IgD-negative memory B cell (primary cell): ENCODE data around the gene RNASEH2C. TPM values are rescaled to one million over a fixed set of nuclear protein-coding genes. Genes with fewer than 3 reads are reported as not detected.
"Not testable (repeated sequence)": the region's sequence is repeated elsewhere in the genome, so short reads cannot be mapped to it uniquely, and the experiment has no call there.

Source experiments
- H3K27ac Mint-ChIP-seq, 3 donors: one replicate each; pipeline ENCODE4 v1.8.0; 2020 to 2022; ENCODE audit warnings: mild to moderate bottlenecking in 3 of 3, mixed read lengths in 3 of 3, moderate library complexity in 1 of 3
- H3K27me3 Mint-ChIP-seq: one replicate; pipeline ENCODE4 v1.8.0; 2021; ENCODE audit warnings: mixed read lengths
- H3K36me3 Mint-ChIP-seq: one replicate; pipeline ENCODE4 v1.8.0; 2020; ENCODE audit warnings: mild to moderate bottlenecking, mixed read lengths
- H3K4me1 Mint-ChIP-seq, 3 donors: one replicate each; pipeline ENCODE4 v1.8.0; 2020 to 2022; ENCODE audit warnings: mixed read lengths in 3 of 3, mild to moderate bottlenecking in 1 of 3
- H3K4me3 Mint-ChIP-seq, 4 donors: one replicate each; pipeline ENCODE4 v1.8.0; 2020 to 2022; ENCODE audit warnings: mild to moderate bottlenecking in 4 of 4, mixed read lengths in 4 of 4, moderate library complexity in 3 of 4
- H3K9me3 Mint-ChIP-seq, 3 donors: one replicate each; pipeline ENCODE4 v1.8.0; 2020 to 2021; ENCODE audit warnings: mixed read lengths in 3 of 3, mild to moderate bottlenecking in 1 of 3
- polyA plus RNA-seq: library from polyadenylated mRNA; unstranded; fragments of 300-500 nt; fragmentation: Illumina TruSeq; gene quantifications from one replicate; pipeline ENCODE4 v1.2.3, GENCODE V29; 2021

Gene RNASEH2C
- 120 TPM for polyA plus RNA-seq

GRCh38 chr11:65720211-65720934, at the start of gene RNASEH2C:
Gene RNASEH2C, minus strand, starts transcription at chr11:65720798. Its CDS starts 40 bp downstream, at chr11:65720758.
- Mint-ChIP-seq H3K27ac (peak within 1 kb of the TSS; percentile 31 to 91 (median 81)), H3K4me3 (peak within 1 kb of the TSS; percentile 90 to 97 (median 96)), H3K36me3 (no peaks in the 10 kb centered on the region), H3K9me3 (no peaks in the 10 kb centered on the region), H3K27me3 (no peaks in the 10 kb centered on the region), H3K4me1 (peaks cover 7 to 13% (median 10%) of the 10 kb centered on the region in 3 donors)

- not testable (repeated sequence) for H3K27ac Mint-ChIP-seq, H3K4me1 Mint-ChIP-seq, H3K9me3 Mint-ChIP-seq, H3K27me3 Mint-ChIP-seq, H3K36me3 Mint-ChIP-seq, H3K4me3 Mint-ChIP-seq
Observed at GRCh38 chr11:65767806-65768205, 47.2 kb upstream of the RNASEH2C start.

GRCh38 chr11:65767406-65767805, 46.8 kb upstream of the RNASEH2C start:
- Mint-ChIP-seq H3K27me3 (no peaks in the 10 kb centered on the region), H3K27ac (no peak overlapping the region), H3K9me3 (no peaks in the 10 kb centered on the region), H3K36me3 (peaks cover 1% of the 10 kb centered on the region), H3K4me3 (no peak overlapping the region), H3K4me1 (peaks cover 5 to 6% (median 6%) of the 10 kb centered on the region in 3 donors)

DNA sequence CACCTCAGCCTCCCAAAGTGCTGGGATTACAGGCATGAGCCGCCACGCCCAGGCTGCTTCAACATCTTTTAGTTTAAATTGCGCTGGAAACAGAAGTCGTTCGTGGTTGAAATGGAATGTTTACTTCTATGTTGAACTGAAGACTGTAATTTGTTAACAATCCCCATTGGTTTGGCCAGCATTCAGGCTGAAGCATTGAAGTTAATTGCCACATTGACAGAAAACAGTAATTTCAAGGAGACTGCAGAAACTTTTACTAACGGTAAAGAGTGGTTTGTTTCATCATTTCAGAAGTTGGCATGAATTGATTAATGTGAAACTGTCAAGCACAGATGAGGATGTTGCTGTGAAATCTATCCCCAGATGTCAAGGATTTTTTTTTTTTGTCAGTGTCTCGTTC, 45.9 kb upstream of the RNASEH2C start:
- H3K4me1 Mint-ChIP-seq: peaks cover 5 to 6% (median 6%) of the 10 kb centered on the region in 3 donors
- no peak overlapping the region for H3K4me3 Mint-ChIP-seq
- no peak overlapping the region for H3K27ac Mint-ChIP-seq
- no peaks in the 10 kb centered on the region for H3K9me3 Mint-ChIP-seq
- peaks cover 3% of the 10 kb centered on the region for H3K27me3 Mint-ChIP-seq
- H3K36me3 Mint-ChIP-seq: peaks cover 1% of the 10 kb centered on the region

DNA sequence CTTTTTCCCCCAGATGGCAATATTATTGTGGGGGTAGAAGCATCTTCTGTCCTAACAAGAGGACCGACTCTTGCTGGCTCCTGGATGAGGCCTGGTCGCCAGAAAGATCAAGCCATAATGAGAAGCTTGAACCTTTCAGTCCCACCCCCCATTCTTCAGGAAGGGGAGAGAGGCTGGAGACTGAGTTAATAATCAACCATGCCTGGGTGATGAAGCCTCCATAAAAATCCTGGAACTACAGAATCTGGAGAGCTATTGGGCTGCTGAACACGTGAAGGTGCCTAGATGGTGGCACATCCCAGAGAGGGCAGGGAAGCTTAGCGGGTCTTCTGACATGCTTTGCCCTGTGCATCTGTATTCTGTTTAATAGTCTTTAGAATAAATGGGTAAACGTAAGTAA, 43.8 kb upstream of the RNASEH2C start:
- Mint-ChIP-seq H3K36me3 (no peaks in the 10 kb centered on the region), H3K4me3 (no peak overlapping the region), H3K9me3 (no peaks in the 10 kb centered on the region), H3K4me1 (peaks cover under 1% of the 10 kb centered on the region in 3 donors), H3K27me3 (peaks cover 6% of the 10 kb centered on the region), H3K27ac (no peak overlapping the region)

GRCh38 chr11:65762816-65763215, 42.2 kb upstream of the RNASEH2C start:
- not testable (repeated sequence) for H3K36me3 Mint-ChIP-seq, H3K4me1 Mint-ChIP-seq, H3K9me3 Mint-ChIP-seq, H3K4me3 Mint-ChIP-seq, H3K27ac Mint-ChIP-seq, H3K27me3 Mint-ChIP-seq

DNA sequence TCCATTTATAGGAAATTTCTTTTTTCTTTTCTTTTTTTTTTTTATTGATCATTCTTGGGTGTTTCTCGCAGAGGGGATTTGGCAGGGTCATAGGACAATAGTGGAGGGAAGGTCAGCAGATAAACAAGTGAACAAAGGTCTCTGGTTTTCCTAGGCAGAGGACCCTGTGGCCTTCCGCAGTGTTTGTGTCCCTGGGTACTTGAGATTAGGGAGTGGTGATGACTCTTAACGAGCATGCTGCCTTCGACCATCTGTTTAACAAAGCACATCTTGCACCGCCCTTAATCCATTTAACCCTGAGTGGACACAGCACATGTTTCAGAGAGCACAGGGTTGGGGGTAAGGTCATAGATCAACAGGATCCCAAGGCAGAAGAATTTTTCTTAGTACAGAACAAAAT, 41.6 kb upstream of the RNASEH2C start:
- H3K4me3 Mint-ChIP-seq: peak overlapping the region in 1 of 4 donors; percentile 60
- not testable (repeated sequence) for H3K27ac Mint-ChIP-seq, H3K27me3 Mint-ChIP-seq, H3K4me1 Mint-ChIP-seq, H3K9me3 Mint-ChIP-seq, H3K36me3 Mint-ChIP-seq

DNA sequence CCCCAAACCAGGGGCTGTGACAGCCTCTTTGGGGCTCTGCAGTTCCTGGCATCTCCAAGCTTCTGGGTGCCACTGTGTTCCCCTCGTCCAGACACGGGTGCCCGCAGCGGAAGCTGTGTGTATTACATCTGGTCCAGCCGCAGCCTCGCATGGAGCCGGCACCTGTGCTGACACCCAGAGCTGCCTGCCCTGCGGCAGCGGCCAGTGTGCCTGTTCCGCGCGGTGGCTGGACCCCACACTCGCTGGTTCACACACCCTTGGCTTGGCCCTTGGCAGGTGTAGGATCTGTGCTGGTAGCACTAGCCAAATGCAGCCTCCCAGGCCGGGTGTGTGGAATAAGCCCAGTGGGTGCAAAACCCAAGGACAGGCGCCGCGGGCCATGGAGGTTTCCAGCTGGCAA, 24.5 kb upstream of the RNASEH2C start:
- H3K4me1 Mint-ChIP-seq: peaks cover 6 to 11% (median 7%) of the 10 kb centered on the region in 3 donors
- no peaks in the 10 kb centered on the region for H3K27me3 Mint-ChIP-seq
- H3K9me3 Mint-ChIP-seq: peaks cover 0 to 2% (median 0%) of the 10 kb centered on the region in 3 donors
- H3K27ac Mint-ChIP-seq: no peak overlapping the region
- H3K4me3 Mint-ChIP-seq: no peak overlapping the region
- H3K36me3 Mint-ChIP-seq: peaks cover 3% of the 10 kb centered on the region

DNA sequence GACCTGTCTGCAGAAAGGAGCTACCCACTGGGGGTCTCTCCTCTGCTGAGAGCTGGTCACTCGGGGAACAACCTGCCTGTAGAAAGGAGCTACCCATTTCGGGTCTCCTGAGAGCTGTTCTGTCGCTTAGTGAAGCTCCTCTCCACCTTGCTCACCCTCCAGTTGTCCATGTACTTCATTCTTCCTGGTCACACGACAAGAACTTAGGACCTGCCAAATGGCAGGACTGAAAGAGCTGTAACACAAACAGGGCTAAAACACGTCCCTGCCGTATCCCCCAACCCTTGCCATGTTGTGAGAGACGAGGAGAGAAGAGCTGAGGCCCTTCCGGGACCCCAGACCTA, 24.1 kb upstream of the RNASEH2C start:
- Mint-ChIP-seq H3K36me3 (peaks cover 3% of the 10 kb centered on the region), H3K27ac (no peak overlapping the region), H3K4me1 (peaks cover 6 to 11% (median 7%) of the 10 kb centered on the region in 3 donors), H3K4me3 (no peak overlapping the region), H3K27me3 (no peaks in the 10 kb centered on the region), H3K9me3 (peaks cover 0 to 2% (median 0%) of the 10 kb centered on the region in 3 donors)

- Mint-ChIP-seq H3K36me3 (peaks cover 3% of the 10 kb centered on the region), H3K27me3 (no peaks in the 10 kb centered on the region), H3K27ac (no peak overlapping the region), H3K4me1 (peaks cover 6 to 11% (median 7%) of the 10 kb centered on the region in 3 donors), H3K4me3 (no peak overlapping the region), H3K9me3 (peaks cover 0 to 2% (median 0%) of the 10 kb centered on the region in 3 donors)
Observed at GRCh38 chr11:65744026-65744698, 23.6 kb upstream of the RNASEH2C start.

GRCh38 chr11:65743681-65744025, 23.1 kb upstream of the RNASEH2C start:
- H3K27me3 Mint-ChIP-seq: no peaks in the 10 kb centered on the region
- no peak overlapping the region for H3K27ac Mint-ChIP-seq
- peaks cover 0 to 2% (median 0%) of the 10 kb centered on the region in 3 donors for H3K9me3 Mint-ChIP-seq
- H3K4me3 Mint-ChIP-seq: no peak overlapping the region
- peaks cover 3% of the 10 kb centered on the region for H3K36me3 Mint-ChIP-seq
- peaks cover 6 to 11% (median 7%) of the 10 kb centered on the region in 3 donors for H3K4me1 Mint-ChIP-seq

- H3K36me3 Mint-ChIP-seq: peaks cover 3% of the 10 kb centered on the region
- H3K27me3 Mint-ChIP-seq: peaks cover 2% of the 10 kb centered on the region
- peak overlapping the region in 1 of 3 donors; percentile 6 for H3K27ac Mint-ChIP-seq
- no peaks in the 10 kb centered on the region for H3K9me3 Mint-ChIP-seq
- no peak overlapping the region for H3K4me3 Mint-ChIP-seq
- peaks cover 6 to 11% (median 7%) of the 10 kb centered on the region in 3 donors for H3K4me1 Mint-ChIP-seq
Observed at GRCh38 chr11:65742353-65742752, 21.8 kb upstream of the RNASEH2C start.

DNA sequence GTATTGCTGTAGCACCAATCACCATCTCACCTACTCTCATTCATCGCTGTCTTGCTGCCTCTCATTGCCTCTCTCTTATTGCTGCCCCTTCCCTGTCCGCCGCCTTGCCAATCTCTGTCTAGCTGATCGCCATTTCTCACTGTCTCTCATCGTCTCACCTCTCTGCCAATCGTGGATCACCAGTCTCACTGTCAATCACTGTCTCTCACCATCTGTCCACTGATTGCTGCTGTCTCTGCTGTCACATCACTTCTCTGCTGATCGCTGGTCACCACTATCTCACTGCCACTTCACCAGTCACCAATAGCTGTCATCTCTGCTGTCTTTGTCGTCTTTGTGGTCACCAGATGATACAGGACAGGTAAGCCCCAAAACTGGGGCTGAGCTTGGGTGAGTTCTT, 20.6 kb upstream of the RNASEH2C start:
- Mint-ChIP-seq H3K36me3 (peaks cover 5% of the 10 kb centered on the region), H3K4me1 (peaks cover 3 to 8% (median 5%) of the 10 kb centered on the region in 3 donors), H3K27ac (no peak overlapping the region), H3K27me3 (peaks cover 2% of the 10 kb centered on the region), H3K4me3 (no peak overlapping the region), H3K9me3 (peaks cover 0 to 3% (median 0%) of the 10 kb centered on the region in 3 donors)

GRCh38 chr11:65739022-65739421, 18.4 kb upstream of the RNASEH2C start:
- Mint-ChIP-seq H3K27me3 (peaks cover 2% of the 10 kb centered on the region), H3K27ac (no peak overlapping the region), H3K4me1 (no peaks in the 10 kb centered on the region), H3K9me3 (peaks cover 0 to 3% (median 0%) of the 10 kb centered on the region in 3 donors), H3K36me3 (peaks cover 5% of the 10 kb centered on the region), H3K4me3 (no peak overlapping the region)

DNA sequence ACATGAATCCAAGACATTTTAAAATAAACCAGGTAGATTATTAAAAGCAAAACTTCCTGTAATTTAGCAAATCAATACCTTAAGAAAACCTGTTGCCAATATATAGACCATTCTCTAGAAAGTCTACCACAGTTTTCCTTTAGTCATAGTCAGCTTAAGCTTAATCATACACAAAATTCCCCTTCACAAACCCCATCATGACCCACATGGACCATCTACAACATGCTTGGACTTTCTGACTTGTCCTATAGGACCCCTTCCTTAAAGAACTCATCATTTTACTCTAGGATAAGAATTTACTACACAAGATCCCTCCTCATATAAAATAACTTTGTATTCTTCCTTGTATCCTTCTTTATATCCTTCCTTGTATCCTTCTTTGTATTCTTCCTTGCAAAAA, 16.2 kb upstream of the RNASEH2C start:
- Mint-ChIP-seq H3K36me3 (peaks cover 4% of the 10 kb centered on the region), H3K27me3 (peaks cover 3% of the 10 kb centered on the region), H3K9me3 (peaks cover 0 to 3% (median 0%) of the 10 kb centered on the region in 3 donors), H3K4me3 (no peak overlapping the region), H3K4me1 (no peaks in the 10 kb centered on the region), H3K27ac (no peak overlapping the region)

DNA sequence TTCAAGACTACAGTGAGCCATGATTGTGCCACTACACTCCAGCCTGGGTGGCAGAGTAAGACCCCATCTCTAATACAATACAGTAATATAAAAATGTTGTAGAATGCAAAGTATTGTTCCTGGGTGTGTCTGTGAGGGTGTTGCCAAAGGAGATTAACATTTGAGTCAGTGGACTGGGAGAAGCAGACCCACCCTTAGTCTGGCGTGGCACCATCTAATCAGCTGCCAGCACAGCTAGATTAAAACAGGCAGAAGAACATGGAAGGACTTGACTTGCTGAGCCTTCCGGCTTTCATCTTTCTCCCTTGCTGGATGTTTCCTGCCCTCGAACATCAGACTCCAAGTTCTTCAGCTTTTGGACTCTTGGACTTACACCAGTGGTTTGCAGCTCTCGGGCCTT, 14.5 kb upstream of the RNASEH2C start:
- H3K9me3 Mint-ChIP-seq, H3K27ac Mint-ChIP-seq, H3K4me1 Mint-ChIP-seq, H3K36me3 Mint-ChIP-seq, H3K4me3 Mint-ChIP-seq, H3K27me3 Mint-ChIP-seq: not testable (repeated sequence)
